ENCODE measurements around the gene HSPA12B. TPM values are rescaled to one million over a fixed set of nuclear protein-coding genes. Genes with fewer than 3 reads are reported as not detected.

Gene HSPA12B
- total and polyA plus RNA-seq, 7 donors = 4.0 to 9.7 (median 7.5) TPM

DNA sequence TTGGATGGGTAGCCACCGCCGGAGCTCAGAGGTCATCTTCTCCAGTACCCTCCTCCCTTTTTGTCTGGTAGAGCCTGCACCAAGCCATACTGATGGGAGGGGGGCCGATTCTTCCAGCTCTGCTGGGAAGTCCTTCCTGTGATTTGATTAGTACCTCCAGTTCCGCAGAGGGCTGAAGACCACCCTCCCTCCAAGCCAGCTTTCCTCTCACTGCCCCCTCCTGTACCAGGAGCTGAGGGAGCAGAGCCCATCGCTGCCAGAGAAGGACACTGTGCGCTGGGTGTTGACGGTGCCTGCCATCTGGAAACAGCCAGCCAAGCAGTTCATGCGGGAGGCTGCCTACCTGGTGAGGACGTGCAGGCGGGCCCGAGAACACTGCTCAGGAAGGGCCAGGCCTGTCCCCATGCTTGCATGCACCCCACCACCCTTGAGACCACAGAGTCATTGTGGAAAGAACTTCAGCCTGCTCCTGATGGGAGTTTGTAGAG, 13.2 kb downstream of the HSPA12B start:
- DNase-seq (peak in 1 of 2 donors; percentile 33), ATAC-seq (no peak)
- Histone ChIP-seq H3K4me3 (no peak overlapping the region), H3K9me3 (no peaks in the 10 kb centered on the region), H3K4me1 (no peaks in the 10 kb centered on the region), H3K27me3 (ENCODE audit: insufficient read depth in 3 of 3, low read length in 2 of 3) (peaks cover 0 to 43% (median 3%) of the 10 kb centered on the region in 3 donors), H3K36me3 (ENCODE audit: insufficient read depth in 1 of 2, low read depth in 1 of 2) (no peaks in the 10 kb centered on the region), H3K27ac (no peak overlapping the region)
- TF ChIP-seq, protein P1, sequence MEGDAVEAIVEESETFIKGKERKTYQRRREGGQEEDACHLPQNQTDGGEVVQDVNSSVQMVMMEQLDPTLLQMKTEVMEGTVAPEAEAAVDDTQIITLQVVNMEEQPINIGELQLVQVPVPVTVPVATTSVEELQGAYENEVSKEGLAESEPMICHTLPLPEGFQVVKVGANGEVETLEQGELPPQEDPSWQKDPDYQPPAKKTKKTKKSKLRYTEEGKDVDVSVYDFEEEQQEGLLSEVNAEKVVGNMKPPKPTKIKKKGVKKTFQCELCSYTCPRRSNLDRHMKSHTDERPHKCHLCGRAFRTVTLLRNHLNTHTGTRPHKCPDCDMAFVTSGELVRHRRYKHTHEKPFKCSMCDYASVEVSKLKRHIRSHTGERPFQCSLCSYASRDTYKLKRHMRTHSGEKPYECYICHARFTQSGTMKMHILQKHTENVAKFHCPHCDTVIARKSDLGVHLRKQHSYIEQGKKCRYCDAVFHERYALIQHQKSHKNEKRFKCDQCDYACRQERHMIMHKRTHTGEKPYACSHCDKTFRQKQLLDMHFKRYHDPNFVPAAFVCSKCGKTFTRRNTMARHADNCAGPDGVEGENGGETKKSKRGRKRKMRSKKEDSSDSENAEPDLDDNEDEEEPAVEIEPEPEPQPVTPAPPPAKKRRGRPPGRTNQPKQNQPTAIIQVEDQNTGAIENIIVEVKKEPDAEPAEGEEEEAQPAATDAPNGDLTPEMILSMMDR (IDR thresholded peaks at IDR 0.05) = no peak
- intact Hi-C loops (cut with DNase I) = no loop called here
- WGBS, 3 donors = 68 to 74% (median 70%) methylated on average over 11 of the region's 11 CpGs

DNA sequence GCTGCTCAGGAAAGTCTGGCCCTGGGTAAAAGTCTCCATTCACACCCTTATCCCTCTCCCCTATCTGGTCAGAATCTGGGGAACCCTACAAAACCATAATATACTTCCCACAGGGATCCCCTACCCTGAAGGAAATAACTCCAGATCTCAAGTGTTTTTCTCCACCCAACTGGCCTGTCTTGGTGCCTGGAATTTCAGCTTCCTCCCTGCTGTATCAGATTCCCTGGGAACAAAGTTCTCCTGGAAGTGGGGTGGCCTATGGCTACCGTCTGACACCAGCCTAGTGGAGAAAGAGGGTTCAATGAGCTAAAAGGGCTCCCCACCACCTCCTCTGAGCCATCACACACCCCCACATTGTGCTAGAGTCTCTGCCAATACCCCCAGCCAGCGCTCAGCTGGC, 15.0 kb downstream of the HSPA12B start:
- Histone ChIP-seq H3K36me3 (ENCODE audit: insufficient read depth in 1 of 2, low read depth in 1 of 2) (no peaks in the 10 kb centered on the region), H3K27me3 (ENCODE audit: insufficient read depth in 3 of 3, low read length in 2 of 3) (peaks cover 0 to 54% (median 6%) of the 10 kb centered on the region in 3 donors), H3K4me1 (no peaks in the 10 kb centered on the region), H3K4me3 (no peak overlapping the region), H3K27ac (no peak overlapping the region), H3K9me3 (no peaks in the 10 kb centered on the region)
- intact Hi-C loops (cut with DNase I) = no loop called here
- ATAC-seq (no peak), DNase-seq (no peak)
- 72 to 93% (median 73%) methylated on average over 2 of the region's 2 CpGs for WGBS, 3 donors
- TF ChIP-seq, protein P1 (IDR thresholded peaks at IDR 0.05) = no peak

DNA sequence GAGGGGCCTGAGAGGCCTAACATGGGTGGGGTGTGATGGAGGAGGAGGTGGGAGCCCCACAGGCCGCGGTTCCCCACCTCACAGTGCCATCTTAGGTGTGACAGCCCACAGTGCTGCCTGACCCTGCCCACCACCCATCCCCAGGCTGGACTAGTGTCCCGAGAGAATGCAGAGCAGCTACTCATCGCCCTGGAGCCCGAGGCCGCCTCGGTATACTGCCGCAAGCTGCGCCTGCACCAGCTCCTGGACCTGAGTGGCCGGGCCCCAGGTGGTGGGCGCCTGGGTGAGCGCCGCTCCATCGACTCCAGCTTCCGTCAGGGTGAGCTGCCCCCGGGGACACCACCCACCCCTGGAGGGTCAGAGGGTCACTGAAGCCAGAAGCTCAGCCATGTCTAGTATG, 15.6 kb downstream of the HSPA12B start:
- TF ChIP-seq, protein P1 (IDR thresholded peaks at IDR 0.05) = no peak
- Histone ChIP-seq H3K9me3 (no peaks in the 10 kb centered on the region), H3K27ac (no peak overlapping the region), H3K36me3 (ENCODE audit: insufficient read depth in 1 of 2, low read depth in 1 of 2) (no peaks in the 10 kb centered on the region), H3K4me3 (no peak overlapping the region), H3K27me3 (ENCODE audit: insufficient read depth in 3 of 3, low read length in 2 of 3) (peaks cover 0 to 54% (median 6%) of the 10 kb centered on the region in 3 donors), H3K4me1 (no peaks in the 10 kb centered on the region)
- intact Hi-C loops (cut with DNase I) = no loop called here
- no peak for DNase-seq
- no peak for ATAC-seq
- 90 to 92% (median 91%) methylated on average over 16 of the region's 16 CpGs for WGBS, 3 donors

DNA sequence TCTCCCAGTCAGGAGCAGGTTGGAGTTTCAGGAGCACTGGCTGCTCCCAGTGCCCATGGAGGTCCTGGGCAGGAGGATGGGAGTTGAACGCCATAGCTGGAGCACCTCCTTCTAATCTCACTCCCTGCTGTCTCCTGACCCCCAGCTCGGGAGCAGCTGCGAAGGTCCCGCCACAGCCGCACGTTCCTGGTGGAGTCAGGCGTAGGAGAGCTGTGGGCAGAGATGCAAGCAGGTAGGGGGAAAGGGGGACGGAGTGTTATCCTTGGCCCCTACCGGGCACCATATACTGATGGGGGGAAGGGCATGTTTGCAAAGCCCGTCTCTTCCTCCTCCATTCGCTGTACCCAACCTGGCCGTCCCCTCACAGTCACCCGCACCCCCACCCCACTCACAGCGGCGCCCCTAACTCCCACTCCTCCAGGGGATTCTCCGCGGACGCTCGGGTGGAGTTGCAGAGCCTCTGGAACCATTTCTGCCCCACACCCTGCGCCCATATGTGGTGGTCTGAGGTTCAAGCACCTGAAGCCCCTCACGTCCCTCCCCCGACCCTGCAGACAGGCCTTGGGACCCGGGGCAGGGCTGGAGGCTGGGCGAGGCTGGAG, 16.7 kb downstream of the HSPA12B start:
- intact Hi-C loops (cut with DNase I) = no loop called here
- 69 to 80% (median 71%) methylated on average over 22 to 24 of the region's 24 CpGs for WGBS, 3 donors
- H3K27me3 ChIP-seq (ENCODE audit: insufficient read depth in 3 of 3, low read length in 2 of 3) = peaks cover 0 to 49% (median 6%) of the 10 kb centered on the region in 3 donors
- no peaks in the 10 kb centered on the region for H3K4me1 ChIP-seq
- H3K27ac ChIP-seq = no peak overlapping the region
- H3K9me3 ChIP-seq = no peaks in the 10 kb centered on the region
- ATAC-seq (no peak), DNase-seq (peak in 1 of 2 donors; percentile 47)
- H3K4me3 ChIP-seq = no peak overlapping the region
- no peaks in the 10 kb centered on the region for H3K36me3 ChIP-seq (ENCODE audit: insufficient read depth in 1 of 2, low read depth in 1 of 2)
- TF ChIP-seq, protein P1 (IDR thresholded peaks at IDR 0.05) = no peak

All from psoas muscle (tissue), 8 donors.